Osteoblast (primary cell): Measurements from ENCODE around the gene PARVA. TPM values are rescaled to one million over a fixed set of nuclear protein-coding genes. Genes with fewer than 3 reads are reported as not detected.

ENCODE experiments used
- DNase-seq: peaks from one replicate; pipeline ENCODE4 v3.0.0; 2011; ENCODE audit warnings: low spot score, mixed read lengths; ENCODE audit not compliant: insufficient read length; ENCODE audit errors: missing footprints
- H2AFZ ChIP-seq: 2 replicates; pipeline ENCODE4 v1.6.0; 2011; ENCODE audit warnings: mild to moderate bottlenecking, low read length
- H3K27ac ChIP-seq: 2 replicates; pipeline ENCODE4 v1.5.1; 2011; ENCODE audit warnings: mild to moderate bottlenecking, low read depth, low read length, moderate library complexity
- H3K27me3 ChIP-seq: 2 replicates; pipeline ENCODE4 v1.6.0; 2012; ENCODE audit warnings: mild to moderate bottlenecking, control low read depth, inconsistent platforms, low read length, moderate library complexity; ENCODE audit not compliant: insufficient read depth
- H3K36me3 ChIP-seq: 2 replicates; pipeline ENCODE4 v1.5.1; 2011; ENCODE audit warnings: mild to moderate bottlenecking, low read length, control low read depth, moderate library complexity; ENCODE audit not compliant: insufficient read depth
- H3K4me1 ChIP-seq: 2 replicates; pipeline ENCODE4 v1.5.1; 2011; ENCODE audit warnings: mild to moderate bottlenecking, low read length, control low read depth, moderate library complexity; ENCODE audit not compliant: insufficient read depth
- H3K4me2 ChIP-seq: 2 replicates; pipeline ENCODE4 v1.6.0; 2011; ENCODE audit warnings: mild to moderate bottlenecking, low read length; ENCODE audit not compliant: insufficient read depth
- H3K4me3 ChIP-seq: fragments of 200-600 bp; sonication (generic); 3 replicates; pipeline ENCODE4 v1.5.1; 2012; ENCODE audit warnings: mild to moderate bottlenecking, low read length, inconsistent platforms; ENCODE audit not compliant: insufficient read depth
- H3K79me2 ChIP-seq: 2 replicates; pipeline ENCODE4 v1.6.0; 2012; ENCODE audit warnings: mild to moderate bottlenecking, low read length, control low read depth, inconsistent platforms; ENCODE audit not compliant: insufficient read depth
- H3K9me3 ChIP-seq: 2 replicates; pipeline ENCODE4 v1.5.1; 2011; ENCODE audit warnings: low read depth, low read length, control low read depth
- H4K20me1 ChIP-seq: 2 replicates; pipeline ENCODE4 v1.6.0; 2012; ENCODE audit warnings: mild to moderate bottlenecking, low read length, control low read depth; ENCODE audit not compliant: insufficient read depth
- CTCF ChIP-seq: IDR thresholded peaks from 2 replicates; pipeline ENCODE4 v1.5.1; 2011; ENCODE audit warnings: mild to moderate bottlenecking, low read depth, low read length, moderate library complexity; ENCODE audit errors: extremely low read depth
- total RNA-seq: library from RNA; depleted of rRNA; stranded (reverse); fragments of >200 nt; gene quantifications from 2 replicates; pipeline ENCODE4 v1.2.3, GENCODE V29; 2012

PARVA gene
- total RNA-seq, 1 donor = 74.9 TPM

- H3K4me2 ChIP-seq = no peak overlapping the region
- peaks cover 39% of the 10 kb centered on the region for H3K4me1 ChIP-seq
- no peak for TF ChIP-seq CTCF
- no peaks in the 10 kb centered on the region for H3K36me3 ChIP-seq
- no peaks in the 10 kb centered on the region for H3K27me3 ChIP-seq
- no peaks in the 10 kb centered on the region for H3K9me3 ChIP-seq
- no peak overlapping the region for H2AFZ ChIP-seq
- H4K20me1 ChIP-seq = peaks cover 45% of the 10 kb centered on the region
- H3K27ac ChIP-seq = peak overlapping the region; percentile 26
- H3K79me2 ChIP-seq = peaks cover 94% of the 10 kb centered on the region
- no peak overlapping the region for H3K4me3 ChIP-seq
- DNase-seq = no peak
Measured at GRCh38 chr11:12459865-12460444, 82.6 kb downstream of the PARVA start.

- Histone ChIP-seq H3K79me2 (peaks cover 94% of the 10 kb centered on the region), H3K9me3 (no peaks in the 10 kb centered on the region), H4K20me1 (peaks cover 47% of the 10 kb centered on the region), H3K27me3 (no peaks in the 10 kb centered on the region), H3K36me3 (no peaks in the 10 kb centered on the region), H3K27ac (peak overlapping the region; percentile 26), H3K4me3 (no peak overlapping the region), H3K4me1 (peaks cover 34% of the 10 kb centered on the region), H2AFZ (no peak overlapping the region), H3K4me2 (no peak overlapping the region)
- no peak for DNase-seq
- TF ChIP-seq CTCF = no peak
Measured at GRCh38 chr11:12460466-12460865, 83.1 kb downstream of the PARVA start.

GRCh38 chr11:12461516-12461915 lies 84.1 kb downstream of the PARVA start:
- Histone ChIP-seq H3K36me3 (no peaks in the 10 kb centered on the region), H2AFZ (no peak overlapping the region), H4K20me1 (peaks cover 44% of the 10 kb centered on the region), H3K27ac (no peak overlapping the region), H3K4me2 (no peak overlapping the region), H3K4me3 (no peak overlapping the region), H3K9me3 (no peaks in the 10 kb centered on the region), H3K27me3 (no peaks in the 10 kb centered on the region), H3K4me1 (peaks cover 24% of the 10 kb centered on the region), H3K79me2 (peaks cover 92% of the 10 kb centered on the region)
- DNase-seq = no peak
- TF ChIP-seq CTCF = no peak

GRCh38 chr11:12464303-12464702 lies 86.9 kb downstream of the PARVA start:
- H3K36me3 ChIP-seq = no peaks in the 10 kb centered on the region
- H3K27me3 ChIP-seq = no peaks in the 10 kb centered on the region
- TF ChIP-seq CTCF = no peak
- H2AFZ ChIP-seq = no peak overlapping the region
- DNase-seq = no peak
- H3K4me3 ChIP-seq = no peak overlapping the region
- H3K9me3 ChIP-seq = no peaks in the 10 kb centered on the region
- no peak overlapping the region for H3K4me2 ChIP-seq
- H4K20me1 ChIP-seq = peaks cover 48% of the 10 kb centered on the region
- no peak overlapping the region for H3K27ac ChIP-seq
- peaks cover 14% of the 10 kb centered on the region for H3K4me1 ChIP-seq
- H3K79me2 ChIP-seq = peaks cover 93% of the 10 kb centered on the region
